SK-N-SH (cell line): ENCODE data around the gene MPZL1. TPM values are rescaled to one million over a fixed set of nuclear protein-coding genes. Genes with fewer than 3 reads are reported as not detected.

ENCODE experiments used
- CTCF ChIA-PET: fragments of 300-600, 350-600 bp; formaldehyde crosslinking; extraction: SDS; loops from one replicate; lab custom pipeline; 2021; lab: Yijun Ruan, JAX
- POLR2A ChIA-PET: fragments of 350-600 bp; sonication (Branson Sonifier 250); formaldehyde crosslinking; extraction: SDS; loops from one replicate; lab custom pipeline; 2020; ENCODE audit warnings: antibody characterized with exemption, inconsistent platforms; lab: Yijun Ruan, JAX
- DNase-seq: peaks from one replicate; pipeline ENCODE4 v3.0.0; 2012
- H2AFZ ChIP-seq: fragments of 200-600 bp; sonication (generic); 2 replicates; pipeline ENCODE4 v1.8.1; 2016; ENCODE audit warnings: antibody characterized with exemption, mild to moderate bottlenecking, low read depth
- H3F3A ChIP-seq: fragments of 200-600 bp; sonication (generic); replicated peaks from 2 replicates; pipeline ENCODE3; 2016; ENCODE audit warnings: antibody characterized with exemption, mild to moderate bottlenecking; ENCODE audit not compliant: insufficient read depth
- H3K27ac ChIP-seq, 2 experiments: fragments of 200-500 bp in 1 of 2; fragments of 200-600 bp in 1 of 2; sonication (Bioruptor generic) in 1 of 2; sonication (generic), shearing (Covaris generic) in 1 of 2; 2 replicates each; pipeline versions ENCODE4 v1.5.1 to v1.6.1; 2014 to 2016; ENCODE audit warnings: low read depth in 2 of 2, inconsistent platforms in 1 of 2, low read length in 1 of 2, mild to moderate bottlenecking in 1 of 2, mixed read lengths in 1 of 2
- H3K27me3 ChIP-seq: fragments of 200-600 bp; sonication (generic), shearing (Covaris generic); 2 replicates; pipeline ENCODE4 v1.6.1; 2016; ENCODE audit warnings: mixed run types; ENCODE audit not compliant: insufficient read depth
- H3K36me3 ChIP-seq, 2 experiments: fragments of 200-500 bp in 1 of 2; fragments of 200-600 bp in 1 of 2; sonication (Bioruptor generic) in 1 of 2; sonication (generic) in 1 of 2; replicated peaks in 1 of 2; 2 replicates each; pipeline versions ENCODE3 to v1.5.1; 2014 to 2016; ENCODE audit warnings: low read length in 1 of 2, mild to moderate bottlenecking in 1 of 2; ENCODE audit not compliant: insufficient read depth in 2 of 2, control insufficient read depth in 1 of 2
- H3K4me1 ChIP-seq, 2 experiments: fragments of 200-500 bp in 1 of 2; fragments of 200-600 bp in 1 of 2; sonication (Bioruptor generic) in 1 of 2; sonication (generic), shearing (Covaris generic) in 1 of 2; 2 replicates each; pipeline versions ENCODE4 v1.5.1 to v1.6.1; 2014 to 2016; ENCODE audit warnings: low read depth in 1 of 2, low read length in 1 of 2, mixed run types in 1 of 2; ENCODE audit not compliant: insufficient read depth in 2 of 2, control insufficient read depth in 1 of 2
- H3K4me2 ChIP-seq: fragments of 200-600 bp; sonication (generic), shearing (Covaris generic); 2 replicates; pipeline ENCODE4 v1.6.1; 2017; ENCODE audit warnings: mixed run types
- H3K4me3 ChIP-seq, 2 experiments: fragments of 200-500 bp in 1 of 2; fragments of 200-600 bp in 1 of 2; sonication (Bioruptor generic) in 1 of 2; sonication (generic), shearing (Covaris generic) in 1 of 2; 2 replicates each; pipeline versions ENCODE4 v1.5.1 to v1.8.1; 2014 to 2016; ENCODE audit warnings: low read depth in 2 of 2, inconsistent platforms in 1 of 2, low read length in 1 of 2, mild to moderate bottlenecking in 1 of 2, mixed read lengths in 1 of 2, moderate library complexity in 1 of 2
- H3K79me2 ChIP-seq: fragments of 200-600 bp; sonication (generic); 2 replicates; pipeline ENCODE4 v1.8.1; 2017; ENCODE audit warnings: mild to moderate bottlenecking; ENCODE audit not compliant: insufficient read depth
- H3K9ac ChIP-seq: fragments of 200-600 bp; sonication (generic); 2 replicates; pipeline ENCODE4 v1.6.1; 2017; ENCODE audit warnings: mixed run types
- H3K9me2 ChIP-seq: fragments of 200-600 bp; sonication (generic); 2 replicates; pipeline ENCODE4 v1.6.1; 2017; ENCODE audit warnings: mixed run types
- H3K9me3 ChIP-seq: fragments of 200-600 bp; sonication (generic); 2 replicates; pipeline ENCODE4 v1.6.1; 2017; ENCODE audit warnings: mixed run types, mild to moderate bottlenecking, moderate library complexity
- H4K20me1 ChIP-seq: fragments of 200-600 bp; sonication (generic); 2 replicates; pipeline ENCODE4 v1.6.1; 2017; ENCODE audit warnings: mild to moderate bottlenecking, mixed run types; ENCODE audit not compliant: insufficient read depth
- EZH2phosphoT487 ChIP-seq: fragments of 200-600 bp; sonication (generic); IDR thresholded peaks from 2 replicates; pipeline ENCODE4 v1.6.1; 2017; ENCODE audit warnings: low read depth, mixed run types, mild to moderate bottlenecking, antibody characterized with exemption, moderate library complexity, borderline replicate concordance
- FOSL2 ChIP-seq: IDR thresholded peaks from 2 replicates; pipeline ENCODE4 v1.4.0; 2012; ENCODE audit warnings: low read depth, mild to moderate bottlenecking, moderate library complexity, borderline replicate concordance
- GABPA ChIP-seq: IDR thresholded peaks from 2 replicates; pipeline ENCODE4 v1.4.0; 2012; ENCODE audit warnings: low read depth, mild to moderate bottlenecking
- JUND ChIP-seq: IDR thresholded peaks from 2 replicates; pipeline ENCODE4 v1.4.0; 2012
- MEF2A ChIP-seq: IDR thresholded peaks from 2 replicates; pipeline ENCODE4 v1.4.0; 2012; ENCODE audit warnings: low read depth, borderline replicate concordance
- NFIC ChIP-seq: IDR thresholded peaks from 2 replicates; pipeline ENCODE4 v1.4.0; 2012; ENCODE audit warnings: borderline replicate concordance
- RCOR1 ChIP-seq: fragments of 150-350 bp; IDR thresholded peaks from 2 replicates; pipeline ENCODE4 v1.6.1; 2017; ENCODE audit warnings: antibody characterized with exemption, low read length
- REST ChIP-seq: IDR thresholded peaks from 2 replicates; pipeline ENCODE4 v1.6.1; 2012; ENCODE audit warnings: mild to moderate bottlenecking, low read depth, low read length, moderate library complexity
- RFX5 ChIP-seq: IDR thresholded peaks from 2 replicates; pipeline ENCODE4 v1.6.1; 2012; ENCODE audit warnings: mild to moderate bottlenecking, improper control_type of control experiment, low read length
- RXRA ChIP-seq: IDR thresholded peaks from 2 replicates; pipeline ENCODE4 v1.4.0; 2012; ENCODE audit warnings: low read depth, mild to moderate bottlenecking, borderline replicate concordance
- SIN3A ChIP-seq: IDR thresholded peaks from 2 replicates; pipeline ENCODE4 v1.6.1; 2012; ENCODE audit warnings: low read depth, mild to moderate bottlenecking, low read length, moderate library complexity, borderline replicate concordance
- TCF12 ChIP-seq: IDR thresholded peaks from 2 replicates; pipeline ENCODE4 v1.4.0; 2012
- YY1 ChIP-seq: IDR thresholded peaks from 2 replicates; pipeline ENCODE4 v1.4.0; 2012; ENCODE audit warnings: low read depth, mild to moderate bottlenecking
- WGBS: methylation state at CpG from one replicate; pipeline ENCODE4 v1.1.6; 2017; ENCODE audit warnings: low lambda C conversion rate; 5-methylcytosine and 5-hydroxymethylcytosine counted together
- polyA plus RNA-seq, 3 experiments: library from polyadenylated mRNA; depleted of rRNA; stranded (reverse); fragments of >200 nt; gene quantifications; 2 replicates each; pipeline ENCODE4 v1.2.3, GENCODE V29; 2012

The MPZL1 gene
- polyA plus RNA-seq, 1 of the 3 experiments (the other 2 are of a cell fraction): 27.3 TPM

- DNase-seq: no peak
- Histone ChIP-seq H3K9me3 (no peaks in the 10 kb centered on the region), H3K79me2 (no peaks in the 10 kb centered on the region), H3K9ac (no peak overlapping the region), H3K4me3 (no peak overlapping the region), H2AFZ (no peak overlapping the region), H3K4me2 (no peak overlapping the region), H3K4me1 (no peaks in the 10 kb centered on the region), H4K20me1 (no peaks in the 10 kb centered on the region), H3K27ac (no peak overlapping the region), H3K36me3 (no peaks in the 10 kb centered on the region), H3K9me2 (no peaks in the 10 kb centered on the region), H3K27me3 (no peaks in the 10 kb centered on the region), H3F3A (no peaks in the 10 kb centered on the region)
- TF ChIP-seq GABPA: no peak
- ChIA-PET POLR2A (no interaction called here), CTCF (interaction anchor here (1.2 to 3.7 kb wide), 3 partner anchors 20 to 139 kb away, joined by 4 to 20 read pairs (median 12); no protein-coding TSS in a partner anchor)
- WGBS: 64% methylated on average over 2 of the region's 2 CpGs
Observed at GRCh38 chr1:167695147-167695546, 26.6 kb upstream of the MPZL1 start.

GRCh38 chr1:167695756-167696561, 25.8 kb upstream of the MPZL1 start:
- H3K9me3 ChIP-seq: no peaks in the 10 kb centered on the region
- TF ChIP-seq TCF12 (no peak), JUND (no peak), MEF2A (no peak), FOSL2 (no peak), EZH2phosphoT487 (no peak), NFIC (no peak), REST (no peak), SIN3A (no peak), RXRA (no peak), YY1 (no peak), RFX5 (no peak), RCOR1 (no peak)
- TF ChIP-seq, all 33 proteins: peak for 0
- 90% methylated on average over 7 of the region's 7 CpGs for WGBS
- Histone ChIP-seq H3F3A (no peaks in the 10 kb centered on the region), H3K27ac (no peak overlapping the region), H3K4me3 (no peak overlapping the region), H3K9me2 (no peaks in the 10 kb centered on the region), H3K27me3 (no peaks in the 10 kb centered on the region; the same call in 1 of the 2 replicates), H2AFZ (no peak overlapping the region), H3K4me1 (no peaks in the 10 kb centered on the region), H3K9ac (no peak overlapping the region), H3K79me2 (no peaks in the 10 kb centered on the region), H4K20me1 (no peaks in the 10 kb centered on the region), H3K36me3 (no peaks in the 10 kb centered on the region), H3K4me2 (no peak overlapping the region)
- ChIA-PET CTCF (interaction anchor here (0.9 to 3.7 kb wide), 3 partner anchors 8 to 140 kb away, joined by 3 to 20 read pairs (median 12); no protein-coding TSS in a partner anchor), POLR2A (no interaction called here)
- no peak for DNase-seq
